ENCODE measurements around the gene ARHGDIG. TPM values are rescaled to one million over a fixed set of nuclear protein-coding genes. Genes with fewer than 3 reads are reported as not detected.

ARHGDIG gene
- total RNA-seq, 1 experiment from 2014 or later, result 5.9 TPM

DNA sequence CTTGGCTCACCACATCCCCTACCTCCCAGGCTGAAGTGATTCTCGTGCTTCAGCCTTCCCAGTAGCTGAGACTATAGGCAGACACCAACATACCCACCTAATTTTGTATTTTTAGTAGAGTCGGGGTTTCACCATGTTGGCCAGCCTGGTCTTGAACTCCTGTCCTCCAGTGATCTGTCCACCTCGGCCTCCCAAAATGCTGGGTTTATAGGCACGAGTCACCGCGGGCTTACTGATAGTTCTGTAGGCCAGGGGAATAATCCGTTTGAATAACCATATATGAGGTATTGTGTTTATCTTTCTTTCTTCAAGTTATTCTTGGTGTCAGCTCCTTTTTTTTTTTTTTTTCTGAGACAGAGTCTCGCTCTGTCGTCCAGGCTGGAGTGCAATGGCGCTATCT lies 38.1 kb upstream of the ARHGDIG start:
- Histone ChIP-seq H2BK15ac (ENCODE audit: low read depth, low read length) (no peak overlapping the region), H4K8ac (replicated peaks; ENCODE audit: insufficient read length, low read depth, low read length) (no peak overlapping the region), H3K23me2 (ENCODE audit: insufficient read length, low read depth, low read length, poor library complexity, severe bottlenecking) (no peaks in the 10 kb centered on the region), H2BK120ac (ENCODE audit: low read depth, low read length, poor library complexity, severe bottlenecking) (no peak overlapping the region), H2AFZ (ENCODE audit: low read length) (no peak overlapping the region), H3K9me3 (ENCODE audit: control insufficient read depth, low read depth, low read length) (no peaks in the 10 kb centered on the region), H3T11ph (ENCODE audit: low read length) (no peak overlapping the region), H3K14ac (ENCODE audit: insufficient read depth, low read length) (no peak overlapping the region), H3K56ac (ENCODE audit: insufficient read length, low read depth, low read length) (no peak overlapping the region), H3K79me1 (ENCODE audit: insufficient read depth, low read depth, low read length, poor library complexity, severe bottlenecking) (peaks cover 12% of the 10 kb centered on the region), H3K4ac (ENCODE audit: low read depth, low read length) (no peak overlapping the region), H3K23ac (ENCODE audit: insufficient read length, low read depth, low read length) (no peak overlapping the region), H4K20me1 (ENCODE audit: control insufficient read depth, insufficient read depth, insufficient read length) (no peaks in the 10 kb centered on the region), H4K91ac (ENCODE audit: insufficient read length, low read depth, low read length) (no peak overlapping the region), H4K5ac (ENCODE audit: insufficient read length, low read depth, low read length) (no peak overlapping the region), H2BK20ac (ENCODE audit: low read depth, low read length, poor library complexity, severe bottlenecking) (no peak overlapping the region), H3K27me3 (ENCODE audit: insufficient read depth, low read length) (no peaks in the 10 kb centered on the region), H3K18ac (ENCODE audit: insufficient read length, low read depth, low read length) (no peak overlapping the region), H3K27ac (ENCODE audit: insufficient read length, low read depth, low read length) (no peak overlapping the region), H3K4me1 (ENCODE audit: insufficient read depth, low read length) (no peaks in the 10 kb centered on the region), H3K9ac (ENCODE audit: extremely low read depth, insufficient read length, low read length) (no peak overlapping the region), H2BK12ac (ENCODE audit: insufficient read length, low read depth, low read length) (no peak overlapping the region), H3K79me2 (ENCODE audit: insufficient read depth, low read length) (no peaks in the 10 kb centered on the region; the same call in 1 of the 2 replicates), H2BK5ac (ENCODE audit: insufficient read length, low read length) (no peak overlapping the region), H2AK5ac (ENCODE audit: insufficient read length, low read length) (no peak overlapping the region), H3K4me2 (ENCODE audit: insufficient read depth, insufficient read length, low read length) (no peak overlapping the region)
- no peaks in the 10 kb centered on the region for H3K9me3 Mint-ChIP-seq
- H3K27me3 Mint-ChIP-seq (ENCODE audit: low read depth), result no peaks in the 10 kb centered on the region
- no peak overlapping the region for H3K4me3 Mint-ChIP-seq
- no peak overlapping the region for H3K27ac Mint-ChIP-seq
- no peak for DNase-seq
- H3K4me1 Mint-ChIP-seq, result peaks cover 2 to 3% of the 10 kb centered on the region in 2 experiments; a peak in 3 of 4 replicates
- peaks cover 0 to 8% (median 3%) of the 10 kb centered on the region in 3 experiments; a peak in 5 of 7 replicates for H3K36me3 Mint-ChIP-seq (ENCODE audit: insufficient read depth in 1 of 3, low read depth in 3 of 3)
- no CpG with 5 or more reads among the region's 10 CpGs for WGBS (ENCODE audit: extremely low coverage, insufficient read length, low lambda C conversion rate)
- TF ChIP-seq, protein P1, sequence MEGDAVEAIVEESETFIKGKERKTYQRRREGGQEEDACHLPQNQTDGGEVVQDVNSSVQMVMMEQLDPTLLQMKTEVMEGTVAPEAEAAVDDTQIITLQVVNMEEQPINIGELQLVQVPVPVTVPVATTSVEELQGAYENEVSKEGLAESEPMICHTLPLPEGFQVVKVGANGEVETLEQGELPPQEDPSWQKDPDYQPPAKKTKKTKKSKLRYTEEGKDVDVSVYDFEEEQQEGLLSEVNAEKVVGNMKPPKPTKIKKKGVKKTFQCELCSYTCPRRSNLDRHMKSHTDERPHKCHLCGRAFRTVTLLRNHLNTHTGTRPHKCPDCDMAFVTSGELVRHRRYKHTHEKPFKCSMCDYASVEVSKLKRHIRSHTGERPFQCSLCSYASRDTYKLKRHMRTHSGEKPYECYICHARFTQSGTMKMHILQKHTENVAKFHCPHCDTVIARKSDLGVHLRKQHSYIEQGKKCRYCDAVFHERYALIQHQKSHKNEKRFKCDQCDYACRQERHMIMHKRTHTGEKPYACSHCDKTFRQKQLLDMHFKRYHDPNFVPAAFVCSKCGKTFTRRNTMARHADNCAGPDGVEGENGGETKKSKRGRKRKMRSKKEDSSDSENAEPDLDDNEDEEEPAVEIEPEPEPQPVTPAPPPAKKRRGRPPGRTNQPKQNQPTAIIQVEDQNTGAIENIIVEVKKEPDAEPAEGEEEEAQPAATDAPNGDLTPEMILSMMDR (conservative IDR thresholded peaks at IDR 0.05), result no peak

Measured in H9 (cell line).